GM12872 (cell line): ENCODE data around the gene SLC49A3.

Experiments
- CTCF ChIP-seq: IDR thresholded peaks from 3 replicates; pipeline ENCODE4 v1.5.1; 2011; ENCODE audit warnings: low read depth, mild to moderate bottlenecking, low read length, moderate library complexity; ENCODE audit not compliant: insufficient read depth

SLC49A3 gene

GRCh38 chr4:682490-683172 is 6.3 kb downstream of the SLC49A3 start:
- no peak for TF ChIP-seq CTCF

GRCh38 chr4:681736-682451 is 7.1 kb downstream of the SLC49A3 start:
- no peak for TF ChIP-seq CTCF

- TF ChIP-seq CTCF: no peak
Observed at GRCh38 chr4:680928-681645, 7.9 kb downstream of the SLC49A3 start.

- no peak for TF ChIP-seq CTCF
Observed at GRCh38 chr4:680551-680927, 8.4 kb downstream of the SLC49A3 start.

GRCh38 chr4:680091-680490 is 8.9 kb downstream of the SLC49A3 start:
- no peak for TF ChIP-seq CTCF

- no peak for TF ChIP-seq CTCF
Observed at GRCh38 chr4:679629-680028, 9.3 kb downstream of the SLC49A3 start.

GRCh38 chr4:679104-679481 is 9.9 kb downstream of the SLC49A3 start:
- no peak for TF ChIP-seq CTCF
